H9 (cell line): ENCODE measurements around the gene MSL2. TPM values are rescaled to one million over a fixed set of nuclear protein-coding genes. Genes with fewer than 3 reads are reported as not detected.
"Not testable (repeated sequence)": the region's sequence is repeated elsewhere in the genome, so short reads cannot be mapped to it uniquely, and the experiment has no call there.

Experiments
- DNase-seq: peaks from one replicate; pipeline ENCODE4 v3.0.0-alpha.2; 2017
- H2AFZ ChIP-seq: one replicate; pipeline ENCODE4 v1.6.1; 2013; ENCODE audit warnings: mild to moderate bottlenecking, low read length, control low read depth, moderate library complexity
- H2AK5ac ChIP-seq: 2 replicates; pipeline ENCODE4 v1.6.1; 2013; ENCODE audit warnings: low read length, control low read depth, mixed read lengths; ENCODE audit not compliant: insufficient read length
- H2BK120ac ChIP-seq: one replicate; pipeline ENCODE4 v1.6.1; 2013; ENCODE audit warnings: low read depth, mild to moderate bottlenecking, low read length, control low read depth, inconsistent platforms; ENCODE audit not compliant: poor library complexity, severe bottlenecking
- H2BK12ac ChIP-seq: 2 replicates; pipeline ENCODE4 v1.6.1; 2013; ENCODE audit warnings: low read length, control low read depth, mixed read lengths, low read depth; ENCODE audit not compliant: insufficient read length
- H2BK15ac ChIP-seq: 2 replicates; pipeline ENCODE4 v1.6.1; 2013; ENCODE audit warnings: low read depth, low read length, control low read depth
- H2BK20ac ChIP-seq: one replicate; pipeline ENCODE4 v1.6.1; 2013; ENCODE audit warnings: low read depth, mild to moderate bottlenecking, low read length, control low read depth, inconsistent platforms; ENCODE audit not compliant: poor library complexity, severe bottlenecking
- H2BK5ac ChIP-seq: 2 replicates; pipeline ENCODE4 v1.6.1; 2013; ENCODE audit warnings: low read length, control low read depth, mixed read lengths; ENCODE audit not compliant: insufficient read length
- H3K14ac ChIP-seq: 2 replicates; pipeline ENCODE4 v1.6.1; 2013; ENCODE audit warnings: low read length, control low read depth; ENCODE audit not compliant: insufficient read depth
- H3K18ac ChIP-seq: 2 replicates; pipeline ENCODE4 v1.6.1; 2013; ENCODE audit warnings: low read depth, mild to moderate bottlenecking, mixed read lengths, low read length, control low read depth; ENCODE audit not compliant: insufficient read length
- H3K23ac ChIP-seq: 2 replicates; pipeline ENCODE4 v1.6.1; 2013; ENCODE audit warnings: low read length, control low read depth, mixed read lengths, low read depth; ENCODE audit not compliant: insufficient read length
- H3K23me2 ChIP-seq: 2 replicates; pipeline ENCODE4 v1.6.1; 2013; ENCODE audit warnings: low read depth, mild to moderate bottlenecking, mixed read lengths, low read length, control low read depth; ENCODE audit not compliant: insufficient read length, poor library complexity, severe bottlenecking
- H3K27ac ChIP-seq: 2 replicates; pipeline ENCODE4 v1.5.1; 2013; ENCODE audit warnings: low read length, control low read depth, mixed read lengths, low read depth; ENCODE audit not compliant: insufficient read length
- H3K27me3 ChIP-seq: 2 replicates; pipeline ENCODE4 v1.6.1; 2013; ENCODE audit warnings: low read length, control low read depth, inconsistent platforms; ENCODE audit not compliant: insufficient read depth
- H3K4ac ChIP-seq: 2 replicates; pipeline ENCODE4 v1.6.1; 2013; ENCODE audit warnings: low read depth, mild to moderate bottlenecking, control low read depth, inconsistent platforms, low read length, moderate library complexity
- H3K4me1 ChIP-seq: 2 replicates; pipeline ENCODE4 v1.6.1; 2013; ENCODE audit warnings: low read length, control low read depth, inconsistent platforms; ENCODE audit not compliant: insufficient read depth
- H3K4me2 ChIP-seq: 2 replicates; pipeline ENCODE4 v1.6.1; 2013; ENCODE audit warnings: low read length, control low read depth, mixed read lengths; ENCODE audit not compliant: insufficient read length, insufficient read depth
- H3K56ac ChIP-seq: 2 replicates; pipeline ENCODE4 v1.6.1; 2013; ENCODE audit warnings: low read depth, mild to moderate bottlenecking, mixed read lengths, low read length, control low read depth; ENCODE audit not compliant: insufficient read length
- H3K79me1 ChIP-seq: 2 replicates; pipeline ENCODE4 v1.6.1; 2013; ENCODE audit warnings: low read depth, mild to moderate bottlenecking, moderate library complexity, low read length, control low read depth, inconsistent platforms; ENCODE audit not compliant: insufficient read depth, poor library complexity, severe bottlenecking
- H3K79me2 ChIP-seq: 2 replicates; pipeline ENCODE4 v1.6.1; 2013; ENCODE audit warnings: low read length, control low read depth, inconsistent platforms; ENCODE audit not compliant: insufficient read depth
- H3K9ac ChIP-seq: 2 replicates; pipeline ENCODE4 v1.6.1; 2013; ENCODE audit warnings: low read length, control low read depth, mixed read lengths; ENCODE audit not compliant: insufficient read length; ENCODE audit errors: extremely low read depth
- H3K9me3 ChIP-seq: one replicate; pipeline ENCODE4 v1.6.1; 2013; ENCODE audit warnings: low read depth, low read length, inconsistent platforms; ENCODE audit not compliant: control insufficient read depth
- H3T11ph ChIP-seq: one replicate; pipeline ENCODE4 v1.6.1; 2013; ENCODE audit warnings: mild to moderate bottlenecking, low read length, control low read depth, inconsistent platforms
- H4K20me1 ChIP-seq: one replicate; pipeline ENCODE4 v1.6.1; 2013; ENCODE audit not compliant: control insufficient read depth, insufficient read length, insufficient read depth
- H4K5ac ChIP-seq: 2 replicates; pipeline ENCODE4 v1.6.1; 2013; ENCODE audit warnings: low read depth, mild to moderate bottlenecking, mixed read lengths, low read length, control low read depth; ENCODE audit not compliant: insufficient read length
- H4K8ac ChIP-seq: replicated peaks from 2 replicates; pipeline ENCODE4 v1.6.1; 2013; ENCODE audit warnings: low read length, control low read depth, mixed read lengths, low read depth; ENCODE audit not compliant: insufficient read length
- H4K91ac ChIP-seq: 2 replicates; pipeline ENCODE4 v1.6.1; 2013; ENCODE audit warnings: low read depth, mild to moderate bottlenecking, moderate library complexity, mixed read lengths, low read length, control low read depth; ENCODE audit not compliant: insufficient read length
- H3K27ac Mint-ChIP-seq, 3 experiments: 2 replicates in 2 of 3; 3 replicates in 1 of 3; pipeline ENCODE4 v1.8.0; 2020 to 2021; ENCODE audit warnings: mixed read lengths in 3 of 3, mild to moderate bottlenecking in 1 of 3, moderate library complexity in 1 of 3
- H3K27me3 Mint-ChIP-seq: 2 replicates; pipeline ENCODE4 v1.8.0; 2021; ENCODE audit warnings: low read depth, mild to moderate bottlenecking, moderate library complexity, mixed read lengths
- H3K36me3 Mint-ChIP-seq, 3 experiments: 2 replicates in 2 of 3; 3 replicates in 1 of 3; pipeline ENCODE4 v1.8.0; 2020 to 2021; ENCODE audit warnings: low read depth in 3 of 3, mixed read lengths in 3 of 3; ENCODE audit not compliant: insufficient read depth in 1 of 3
- H3K4me1 Mint-ChIP-seq, 2 experiments: 2 replicates each; pipeline ENCODE4 v1.8.0; 2020; ENCODE audit warnings: mixed read lengths in 2 of 2
- H3K4me3 Mint-ChIP-seq, 2 experiments: 2 replicates in 1 of 2; 3 replicates in 1 of 2; pipeline ENCODE4 v1.8.0; 2020 to 2021; ENCODE audit warnings: mild to moderate bottlenecking in 2 of 2, mixed read lengths in 2 of 2, moderate library complexity in 1 of 2
- H3K9me3 Mint-ChIP-seq, 2 experiments: 2 replicates in 1 of 2; 3 replicates in 1 of 2; pipeline ENCODE4 v1.8.0; 2020; ENCODE audit warnings: mild to moderate bottlenecking in 2 of 2, mixed read lengths in 2 of 2, moderate library complexity in 1 of 2
- CTCF ChIP-seq: fragments of 200-600 bp; sonication (generic); conservative IDR thresholded peaks from 3 replicates; pipeline ENCODE4 v1.8.0; 2021; ENCODE audit warnings: antibody characterized with exemption, mild to moderate bottlenecking
- WGBS: extraction: QIAGEN DNeasy Blood & Tissue Kit; methylation state at CpG from one replicate; pipeline ENCODE4 v1.1.7; 2013; ENCODE audit warnings: missing lambda C conversion rate, low lambda C conversion rate, mixed read lengths; ENCODE audit not compliant: insufficient read length; ENCODE audit errors: extremely low coverage; 5-methylcytosine and 5-hydroxymethylcytosine counted together
- total RNA-seq: library from RNA; stranded (reverse); gene quantifications from 2 replicates; pipeline ENCODE4 v1.2.1, GENCODE V29; 2021

MSL2 gene
- total RNA-seq, 1 experiment from 2014 or later: 42.7 TPM

DNA sequence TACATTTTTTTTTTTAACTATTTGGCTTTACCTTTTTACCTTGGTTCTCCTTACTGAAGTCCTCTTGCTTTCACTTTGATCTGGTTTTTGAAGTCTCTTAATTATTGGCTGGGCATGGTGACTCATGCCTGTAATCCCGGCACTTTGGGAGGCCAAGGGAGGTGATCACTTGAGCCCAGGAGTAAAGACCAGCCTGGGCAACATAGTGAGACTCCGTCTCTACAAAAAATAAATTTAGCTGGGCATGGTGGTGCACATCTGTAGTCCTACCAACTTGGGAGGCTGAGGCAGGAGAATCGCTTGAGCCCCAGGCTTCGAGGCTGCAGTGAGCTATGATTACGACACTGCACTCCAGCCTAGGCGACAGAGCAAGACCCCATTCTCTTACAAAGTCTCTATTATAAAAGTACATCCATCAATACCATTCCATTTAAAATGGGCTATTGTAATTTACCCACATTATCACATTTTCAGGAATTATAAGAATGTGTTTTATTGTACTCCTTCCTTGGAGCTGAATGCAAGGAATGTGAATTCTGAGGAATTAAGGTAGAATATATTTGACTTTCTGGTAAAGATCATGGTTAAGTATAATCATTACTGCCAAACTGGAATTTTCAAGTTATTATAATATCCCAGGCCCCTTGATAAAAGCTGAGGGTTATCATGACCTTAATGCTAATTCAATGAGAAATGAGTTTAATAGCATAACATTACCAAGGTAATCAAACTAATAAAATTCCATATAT is 49.0 kb downstream of the MSL2 start:
- Mint-ChIP-seq H3K4me1 (peaks cover 6 to 7% of the 10 kb centered on the region in 2 experiments), H3K27me3 (no peaks in the 10 kb centered on the region; the same call in 1 of the 2 replicates), H3K36me3 (peaks cover 14 to 21% (median 18%) of the 10 kb centered on the region in 3 experiments; a peak in 6 of 7 replicates), H3K9me3 (no peaks in the 10 kb centered on the region), H3K4me3 (no peak overlapping the region), H3K27ac (no peak overlapping the region; a peak in 1 of 7 replicates)
- H3K27me3 ChIP-seq: no peaks in the 10 kb centered on the region
- no peak overlapping the region for H2BK20ac ChIP-seq
- H3K18ac ChIP-seq: no peak overlapping the region
- H4K5ac ChIP-seq: no peak overlapping the region
- no peak overlapping the region for H2BK12ac ChIP-seq
- H3K27ac ChIP-seq: no peak overlapping the region
- no peak overlapping the region for H3T11ph ChIP-seq
- H3K23ac ChIP-seq: no peak overlapping the region
- no CpG with 5 or more reads among the region's 6 CpGs for WGBS
- no peaks in the 10 kb centered on the region; the same call in 1 of the 2 replicates for H3K79me2 ChIP-seq
- no peak overlapping the region for H2BK120ac ChIP-seq
- H3K79me1 ChIP-seq: no peaks in the 10 kb centered on the region
- H3K4me2 ChIP-seq: no peak overlapping the region
- H3K14ac ChIP-seq: no peak overlapping the region
- no peak overlapping the region for H2AFZ ChIP-seq
- H3K9me3 ChIP-seq: no peaks in the 10 kb centered on the region
- H3K9ac ChIP-seq: no peak overlapping the region
- H4K8ac ChIP-seq: no peak overlapping the region
- H2BK15ac ChIP-seq: no peak overlapping the region
- H2BK5ac ChIP-seq: no peak overlapping the region
- TF ChIP-seq CTCF: no peak
- H4K20me1 ChIP-seq: peaks cover 2% of the 10 kb centered on the region
- no peak overlapping the region for H4K91ac ChIP-seq
- H3K4me1 ChIP-seq: peaks cover 5% of the 10 kb centered on the region; the same call in 1 of the 2 replicates
- DNase-seq: no peak
- H3K4ac ChIP-seq: no peak overlapping the region
- H3K23me2 ChIP-seq: no peaks in the 10 kb centered on the region
- no peak overlapping the region for H3K56ac ChIP-seq
- H2AK5ac ChIP-seq: no peak overlapping the region

DNA sequence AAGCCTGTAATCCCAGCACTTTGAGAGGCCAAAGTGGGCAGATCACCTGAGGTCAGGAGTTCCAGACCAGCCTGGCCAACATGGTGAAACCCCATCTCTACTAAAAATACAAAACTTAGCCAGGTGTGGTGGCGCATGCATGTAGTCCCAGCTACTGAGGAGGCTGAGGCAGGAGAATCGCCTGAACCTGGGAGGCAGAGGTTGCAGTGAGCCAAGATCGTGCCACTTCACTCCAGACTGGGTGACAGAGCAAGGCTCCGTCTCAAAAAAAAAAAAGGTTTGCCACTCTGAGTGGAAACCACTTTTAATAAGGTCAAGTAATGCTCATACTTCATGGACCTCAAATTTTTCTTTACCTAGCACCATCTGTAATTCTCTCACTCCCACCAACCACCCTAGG is 51.7 kb downstream of the MSL2 start:
- not testable (repeated sequence) for H2BK15ac ChIP-seq, H3K27me3 ChIP-seq, H3K9me3 Mint-ChIP-seq, H2BK5ac ChIP-seq, H3K23ac ChIP-seq, H3K27ac ChIP-seq, H2BK12ac ChIP-seq, H3K27me3 Mint-ChIP-seq, H4K91ac ChIP-seq, H4K20me1 ChIP-seq, H3K9me3 ChIP-seq, H3K23me2 ChIP-seq, DNase-seq, H3K4me2 ChIP-seq, H3K36me3 Mint-ChIP-seq, H3K79me1 ChIP-seq, H3K14ac ChIP-seq, H3K79me2 ChIP-seq, H3K56ac ChIP-seq, H3K4me3 Mint-ChIP-seq, H3K9ac ChIP-seq, H2AFZ ChIP-seq, H2BK20ac ChIP-seq, H2AK5ac ChIP-seq, H2BK120ac ChIP-seq, H4K5ac ChIP-seq, H3T11ph ChIP-seq, H3K4ac ChIP-seq, H3K27ac Mint-ChIP-seq, H3K18ac ChIP-seq, H3K4me1 ChIP-seq, H4K8ac ChIP-seq
- peaks cover 6 to 11% of the 10 kb centered on the region in 2 experiments for H3K4me1 Mint-ChIP-seq
- WGBS: no CpG with 5 or more reads among the region's 4 CpGs
